ENCODE data around the gene NEDD4L.

DNA sequence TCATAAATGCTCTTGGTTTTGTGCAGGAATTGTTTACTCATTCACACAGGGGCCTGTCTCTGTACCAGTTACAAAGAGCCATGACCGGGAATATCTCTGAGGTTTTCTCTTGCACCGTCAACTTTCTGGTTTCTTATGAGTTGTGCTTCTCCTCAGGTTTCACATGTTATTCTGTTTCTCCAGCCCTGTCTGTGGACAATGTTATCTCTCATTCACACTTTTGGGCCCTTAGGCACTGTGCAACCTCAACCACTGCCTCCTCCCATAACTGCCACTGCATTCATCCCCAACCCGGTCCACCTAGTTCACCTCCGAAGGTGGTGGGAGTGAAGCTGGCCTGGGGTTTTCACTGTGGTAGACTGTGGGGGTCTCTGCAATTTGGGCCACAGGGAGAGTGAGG is 22.5 kb upstream of the NEDD4L start:
- TF ChIP-seq ESRRG (CRISPR knock-in tag; IDR thresholded peaks at IDR 0.05): no peak
- TF ChIP-seq, protein P1, sequence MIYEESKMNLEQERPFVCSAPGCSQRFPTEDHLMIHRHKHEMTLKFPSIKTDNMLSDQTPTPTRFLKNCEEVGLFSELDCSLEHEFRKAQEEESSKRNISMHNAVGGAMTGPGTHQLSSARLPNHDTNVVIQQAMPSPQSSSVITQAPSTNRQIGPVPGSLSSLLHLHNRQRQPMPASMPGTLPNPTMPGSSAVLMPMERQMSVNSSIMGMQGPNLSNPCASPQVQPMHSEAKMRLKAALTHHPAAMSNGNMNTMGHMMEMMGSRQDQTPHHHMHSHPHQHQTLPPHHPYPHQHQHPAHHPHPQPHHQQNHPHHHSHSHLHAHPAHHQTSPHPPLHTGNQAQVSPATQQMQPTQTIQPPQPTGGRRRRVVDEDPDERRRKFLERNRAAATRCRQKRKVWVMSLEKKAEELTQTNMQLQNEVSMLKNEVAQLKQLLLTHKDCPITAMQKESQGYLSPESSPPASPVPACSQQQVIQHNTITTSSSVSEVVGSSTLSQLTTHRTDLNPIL (CRISPR knock-in tag; IDR thresholded peaks at IDR 0.05; ENCODE audit: low read depth): no peak
- no peak for TF ChIP-seq RARB (CRISPR knock-in tag; IDR thresholded peaks at IDR 0.05)
- no peak for TF ChIP-seq ZC3H10 (CRISPR knock-in tag; IDR thresholded peaks at IDR 0.05)
- TF ChIP-seq, protein P2, sequence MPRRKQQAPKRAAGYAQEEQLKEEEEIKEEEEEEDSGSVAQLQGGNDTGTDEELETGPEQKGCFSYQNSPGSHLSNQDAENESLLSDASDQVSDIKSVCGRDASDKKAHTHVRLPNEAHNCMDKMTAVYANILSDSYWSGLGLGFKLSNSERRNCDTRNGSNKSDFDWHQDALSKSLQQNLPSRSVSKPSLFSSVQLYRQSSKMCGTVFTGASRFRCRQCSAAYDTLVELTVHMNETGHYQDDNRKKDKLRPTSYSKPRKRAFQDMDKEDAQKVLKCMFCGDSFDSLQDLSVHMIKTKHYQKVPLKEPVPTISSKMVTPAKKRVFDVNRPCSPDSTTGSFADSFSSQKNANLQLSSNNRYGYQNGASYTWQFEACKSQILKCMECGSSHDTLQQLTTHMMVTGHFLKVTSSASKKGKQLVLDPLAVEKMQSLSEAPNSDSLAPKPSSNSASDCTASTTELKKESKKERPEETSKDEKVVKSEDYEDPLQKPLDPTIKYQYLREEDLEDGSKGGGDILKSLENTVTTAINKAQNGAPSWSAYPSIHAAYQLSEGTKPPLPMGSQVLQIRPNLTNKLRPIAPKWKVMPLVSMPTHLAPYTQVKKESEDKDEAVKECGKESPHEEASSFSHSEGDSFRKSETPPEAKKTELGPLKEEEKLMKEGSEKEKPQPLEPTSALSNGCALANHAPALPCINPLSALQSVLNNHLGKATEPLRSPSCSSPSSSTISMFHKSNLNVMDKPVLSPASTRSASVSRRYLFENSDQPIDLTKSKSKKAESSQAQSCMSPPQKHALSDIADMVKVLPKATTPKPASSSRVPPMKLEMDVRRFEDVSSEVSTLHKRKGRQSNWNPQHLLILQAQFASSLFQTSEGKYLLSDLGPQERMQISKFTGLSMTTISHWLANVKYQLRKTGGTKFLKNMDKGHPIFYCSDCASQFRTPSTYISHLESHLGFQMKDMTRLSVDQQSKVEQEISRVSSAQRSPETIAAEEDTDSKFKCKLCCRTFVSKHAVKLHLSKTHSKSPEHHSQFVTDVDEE (CRISPR knock-in tag; IDR thresholded peaks at IDR 0.05): no peak
- TF ChIP-seq, protein P3, sequence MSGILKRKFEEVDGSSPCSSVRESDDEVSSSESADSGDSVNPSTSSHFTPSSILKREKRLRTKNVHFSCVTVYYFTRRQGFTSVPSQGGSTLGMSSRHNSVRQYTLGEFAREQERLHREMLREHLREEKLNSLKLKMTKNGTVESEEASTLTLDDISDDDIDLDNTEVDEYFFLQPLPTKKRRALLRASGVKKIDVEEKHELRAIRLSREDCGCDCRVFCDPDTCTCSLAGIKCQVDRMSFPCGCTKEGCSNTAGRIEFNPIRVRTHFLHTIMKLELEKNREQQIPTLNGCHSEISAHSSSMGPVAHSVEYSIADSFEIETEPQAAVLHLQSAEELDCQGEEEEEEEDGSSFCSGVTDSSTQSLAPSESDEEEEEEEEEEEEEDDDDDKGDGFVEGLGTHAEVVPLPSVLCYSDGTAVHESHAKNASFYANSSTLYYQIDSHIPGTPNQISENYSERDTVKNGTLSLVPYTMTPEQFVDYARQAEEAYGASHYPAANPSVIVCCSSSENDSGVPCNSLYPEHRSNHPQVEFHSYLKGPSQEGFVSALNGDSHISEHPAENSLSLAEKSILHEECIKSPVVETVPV (CRISPR knock-in tag; IDR thresholded peaks at IDR 0.05): no peak
- TF ChIP-seq SNAI2 (CRISPR knock-in tag; IDR thresholded peaks at IDR 0.05): no peak
- TF ChIP-seq TCF4 (CRISPR knock-in tag; IDR thresholded peaks at IDR 0.05; ENCODE audit: borderline replicate concordance): no peak
- no peak for TF ChIP-seq PPARA (CRISPR knock-in tag; IDR thresholded peaks at IDR 0.05; ENCODE audit: borderline replicate concordance)
- TF ChIP-seq, protein P4, sequence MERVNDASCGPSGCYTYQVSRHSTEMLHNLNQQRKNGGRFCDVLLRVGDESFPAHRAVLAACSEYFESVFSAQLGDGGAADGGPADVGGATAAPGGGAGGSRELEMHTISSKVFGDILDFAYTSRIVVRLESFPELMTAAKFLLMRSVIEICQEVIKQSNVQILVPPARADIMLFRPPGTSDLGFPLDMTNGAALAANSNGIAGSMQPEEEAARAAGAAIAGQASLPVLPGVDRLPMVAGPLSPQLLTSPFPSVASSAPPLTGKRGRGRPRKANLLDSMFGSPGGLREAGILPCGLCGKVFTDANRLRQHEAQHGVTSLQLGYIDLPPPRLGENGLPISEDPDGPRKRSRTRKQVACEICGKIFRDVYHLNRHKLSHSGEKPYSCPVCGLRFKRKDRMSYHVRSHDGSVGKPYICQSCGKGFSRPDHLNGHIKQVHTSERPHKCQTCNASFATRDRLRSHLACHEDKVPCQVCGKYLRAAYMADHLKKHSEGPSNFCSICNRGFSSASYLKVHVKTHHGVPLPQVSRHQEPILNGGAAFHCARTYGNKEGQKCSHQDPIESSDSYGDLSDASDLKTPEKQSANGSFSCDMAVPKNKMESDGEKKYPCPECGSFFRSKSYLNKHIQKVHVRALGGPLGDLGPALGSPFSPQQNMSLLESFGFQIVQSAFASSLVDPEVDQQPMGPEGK (CRISPR knock-in tag; IDR thresholded peaks at IDR 0.05; ENCODE audit: borderline replicate concordance): no peak
- no peak for TF ChIP-seq ZFP30 (CRISPR knock-in tag; IDR thresholded peaks at IDR 0.05)
- no peak for TF ChIP-seq ZNF8 (CRISPR knock-in tag; IDR thresholded peaks at IDR 0.05)
